ENCODE results near the gene SRI.

The SRI gene

GRCh38 chr7:88254721-88255424 is 35.0 kb upstream of the SRI start:
- Histone ChIP-seq H3K36me3 (ENCODE audit: insufficient read depth, low read length) (no peaks in the 10 kb centered on the region), H3K4me1 (ENCODE audit: control insufficient read depth, insufficient read depth, low read length) (peaks cover 9% of the 10 kb centered on the region), H3K9me3 (replicated peaks; ENCODE audit: low read length) (peaks cover 5% of the 10 kb centered on the region), H3K4me3 (ENCODE audit: low read length) (no peak overlapping the region), H3K27me3 (ENCODE audit: control insufficient read depth, insufficient read depth, low read length) (no peaks in the 10 kb centered on the region), H3K4me2 (ENCODE audit: low read length) (no peak overlapping the region), H3K9ac (ENCODE audit: low read depth, low read length) (no peak overlapping the region)

DNA sequence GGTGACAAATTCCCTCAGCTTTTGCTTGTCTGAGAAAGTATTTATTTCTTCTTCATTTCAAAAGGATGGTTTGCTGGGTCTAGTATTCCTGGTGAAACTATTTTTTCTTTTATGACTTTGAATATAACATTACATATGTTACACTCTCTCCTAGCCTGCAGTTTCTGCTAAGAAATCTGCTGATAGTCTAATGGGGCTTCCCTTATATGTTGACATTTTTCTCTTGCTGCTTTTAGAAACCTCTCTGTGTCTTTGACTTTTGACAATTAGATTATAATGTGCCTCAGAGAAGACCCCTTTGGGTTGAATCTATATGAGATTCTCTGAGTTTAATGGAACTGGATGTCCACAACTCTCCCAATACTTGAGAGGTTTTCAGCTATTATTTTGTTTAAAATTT is 33.8 kb upstream of the SRI start:
- H3K4me3 ChIP-seq (ENCODE audit: low read length), result no peak overlapping the region
- peaks cover 9% of the 10 kb centered on the region for H3K4me1 ChIP-seq (ENCODE audit: control insufficient read depth, insufficient read depth, low read length)
- no peak overlapping the region for H3K4me2 ChIP-seq (ENCODE audit: low read length)
- H3K27me3 ChIP-seq (ENCODE audit: control insufficient read depth, insufficient read depth, low read length), result no peaks in the 10 kb centered on the region
- H3K36me3 ChIP-seq (ENCODE audit: insufficient read depth, low read length), result no peaks in the 10 kb centered on the region
- H3K9me3 ChIP-seq (replicated peaks; ENCODE audit: low read length), result peaks cover 5% of the 10 kb centered on the region
- H3K9ac ChIP-seq (ENCODE audit: low read depth, low read length), result no peak overlapping the region

DNA sequence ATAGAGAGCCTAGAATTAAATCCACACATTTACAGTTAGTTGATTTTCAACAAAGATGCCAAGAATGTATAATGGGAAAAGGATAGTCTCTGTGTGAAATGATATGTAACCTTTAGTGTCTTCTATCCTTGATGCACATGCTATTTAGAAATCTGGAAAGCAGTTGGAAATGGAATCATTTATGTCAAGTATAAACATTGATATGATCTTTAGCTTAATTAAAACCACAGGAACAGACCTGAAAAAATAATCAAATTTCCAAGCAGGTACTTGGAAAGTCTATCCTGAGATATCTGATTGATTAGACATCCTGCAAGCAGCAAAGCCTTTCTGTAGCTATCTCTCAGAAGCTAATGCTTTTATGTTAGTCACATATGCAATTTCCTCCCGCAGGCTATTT is 24.4 kb upstream of the SRI start:
- no peaks in the 10 kb centered on the region for H3K9me3 ChIP-seq (replicated peaks; ENCODE audit: low read length)
- H3K4me1 ChIP-seq (ENCODE audit: control insufficient read depth, insufficient read depth, low read length), result no peaks in the 10 kb centered on the region
- no peak overlapping the region for H3K4me2 ChIP-seq (ENCODE audit: low read length)
- no peaks in the 10 kb centered on the region for H3K27me3 ChIP-seq (ENCODE audit: control insufficient read depth, insufficient read depth, low read length)
- H3K4me3 ChIP-seq (ENCODE audit: low read length), result no peak overlapping the region
- no peaks in the 10 kb centered on the region for H3K36me3 ChIP-seq (ENCODE audit: insufficient read depth, low read length)
- no peak overlapping the region for H3K9ac ChIP-seq (ENCODE audit: low read depth, low read length)

- Histone ChIP-seq H3K36me3 (ENCODE audit: insufficient read depth, low read length) (no peaks in the 10 kb centered on the region), H3K4me2 (ENCODE audit: low read length) (no peak overlapping the region), H3K9ac (ENCODE audit: low read depth, low read length) (no peak overlapping the region)
Observed at GRCh38 chr7:88243345-88243909, 23.6 kb upstream of the SRI start.

GRCh38 chr7:88239852-88240251 is 20.0 kb upstream of the SRI start:
- no peaks in the 10 kb centered on the region for H3K9me3 ChIP-seq (replicated peaks; ENCODE audit: low read length)
- no peak overlapping the region for H3K4me3 ChIP-seq (ENCODE audit: low read length)
- H3K4me2 ChIP-seq (ENCODE audit: low read length), result no peak overlapping the region
- H3K4me1 ChIP-seq (ENCODE audit: control insufficient read depth, insufficient read depth, low read length), result no peaks in the 10 kb centered on the region
- no peaks in the 10 kb centered on the region for H3K36me3 ChIP-seq (ENCODE audit: insufficient read depth, low read length)
- no peak overlapping the region for H3K9ac ChIP-seq (ENCODE audit: low read depth, low read length)
- H3K27me3 ChIP-seq (ENCODE audit: control insufficient read depth, insufficient read depth, low read length), result no peaks in the 10 kb centered on the region

More at GRCh38 chr7:88243345-88243909, 23.6 kb upstream of the SRI start:
- H3K4me3 ChIP-seq (ENCODE audit: low read length), result no peak overlapping the region
- no peaks in the 10 kb centered on the region for H3K9me3 ChIP-seq (replicated peaks; ENCODE audit: low read length)
- no peaks in the 10 kb centered on the region for H3K4me1 ChIP-seq (ENCODE audit: control insufficient read depth, insufficient read depth, low read length)
- H3K27me3 ChIP-seq (ENCODE audit: control insufficient read depth, insufficient read depth, low read length), result no peaks in the 10 kb centered on the region

GRCh38 chr7:88233828-88234227 is 14.0 kb upstream of the SRI start:
- no peaks in the 10 kb centered on the region for H3K4me1 ChIP-seq (ENCODE audit: control insufficient read depth, insufficient read depth, low read length)
- H3K4me3 ChIP-seq (ENCODE audit: low read length), result no peak overlapping the region
- no peaks in the 10 kb centered on the region for H3K36me3 ChIP-seq (ENCODE audit: insufficient read depth, low read length)
- H3K27me3 ChIP-seq (ENCODE audit: control insufficient read depth, insufficient read depth, low read length), result no peaks in the 10 kb centered on the region
- H3K9me3 ChIP-seq (replicated peaks; ENCODE audit: low read length), result no peaks in the 10 kb centered on the region
- H3K9ac ChIP-seq (ENCODE audit: low read depth, low read length), result no peak overlapping the region
- no peak overlapping the region for H3K4me2 ChIP-seq (ENCODE audit: low read length)

DNA sequence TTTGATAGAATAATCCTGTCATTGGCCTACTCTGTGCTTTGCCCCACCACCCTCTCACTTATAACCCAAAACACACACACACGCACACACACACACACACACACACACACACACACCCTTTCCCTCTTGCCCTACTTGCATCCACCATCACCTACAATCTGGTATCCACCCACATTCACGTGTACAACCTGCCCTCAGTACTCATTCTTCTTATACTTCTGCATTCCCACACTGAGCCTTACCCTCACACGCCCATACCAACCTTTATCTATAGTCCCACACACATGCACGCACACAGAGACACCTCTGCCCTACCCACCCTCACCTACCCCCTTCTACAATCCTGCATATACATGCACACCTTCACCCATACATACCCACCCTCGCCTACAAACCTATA is 10.8 kb upstream of the SRI start:
- H3K27me3 ChIP-seq (ENCODE audit: control insufficient read depth, insufficient read depth, low read length), result no peaks in the 10 kb centered on the region
- peaks cover 16% of the 10 kb centered on the region for H3K4me1 ChIP-seq (ENCODE audit: control insufficient read depth, insufficient read depth, low read length)
- H3K9ac ChIP-seq (ENCODE audit: low read depth, low read length), result no peak overlapping the region
- no peak overlapping the region for H3K4me2 ChIP-seq (ENCODE audit: low read length)
- H3K4me3 ChIP-seq (ENCODE audit: low read length), result no peak overlapping the region
- no peaks in the 10 kb centered on the region for H3K9me3 ChIP-seq (replicated peaks; ENCODE audit: low read length)
- no peaks in the 10 kb centered on the region for H3K36me3 ChIP-seq (ENCODE audit: insufficient read depth, low read length)

DNA sequence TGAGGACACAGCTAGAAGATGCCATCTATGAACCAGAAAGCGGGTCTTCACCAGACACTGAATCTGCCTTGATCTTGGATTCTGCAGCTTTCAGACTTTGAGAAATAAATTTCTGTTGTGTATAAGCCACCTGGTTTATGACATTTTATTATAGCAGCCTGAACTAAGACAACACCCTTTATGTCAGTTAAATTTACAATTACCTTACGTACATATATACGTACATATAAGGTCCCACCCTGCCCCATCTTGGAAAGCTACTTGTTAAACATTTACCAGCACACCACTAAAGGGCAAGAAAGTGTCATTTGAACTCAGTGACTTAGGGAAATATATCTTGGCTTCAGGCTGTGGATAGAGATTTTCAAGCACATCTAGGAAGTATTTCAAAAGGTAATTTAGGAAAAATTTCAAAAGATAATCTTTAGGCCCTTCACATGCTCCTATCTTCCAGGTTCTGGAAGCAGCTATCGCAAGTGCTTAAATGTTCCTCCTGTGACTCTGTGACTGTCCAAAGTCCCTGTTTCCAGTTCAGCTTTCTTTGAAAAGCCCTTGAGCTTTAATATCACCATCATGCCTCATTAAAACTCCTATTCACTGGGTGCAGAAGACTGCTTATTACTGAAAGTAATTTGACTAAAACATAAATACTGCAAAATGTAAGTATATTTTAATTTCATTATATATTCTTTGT is 9.6 kb upstream of the SRI start:
- Histone ChIP-seq H3K9ac (ENCODE audit: low read depth, low read length) (no peak overlapping the region), H3K4me1 (ENCODE audit: control insufficient read depth, insufficient read depth, low read length) (peaks cover 24% of the 10 kb centered on the region)

DNA sequence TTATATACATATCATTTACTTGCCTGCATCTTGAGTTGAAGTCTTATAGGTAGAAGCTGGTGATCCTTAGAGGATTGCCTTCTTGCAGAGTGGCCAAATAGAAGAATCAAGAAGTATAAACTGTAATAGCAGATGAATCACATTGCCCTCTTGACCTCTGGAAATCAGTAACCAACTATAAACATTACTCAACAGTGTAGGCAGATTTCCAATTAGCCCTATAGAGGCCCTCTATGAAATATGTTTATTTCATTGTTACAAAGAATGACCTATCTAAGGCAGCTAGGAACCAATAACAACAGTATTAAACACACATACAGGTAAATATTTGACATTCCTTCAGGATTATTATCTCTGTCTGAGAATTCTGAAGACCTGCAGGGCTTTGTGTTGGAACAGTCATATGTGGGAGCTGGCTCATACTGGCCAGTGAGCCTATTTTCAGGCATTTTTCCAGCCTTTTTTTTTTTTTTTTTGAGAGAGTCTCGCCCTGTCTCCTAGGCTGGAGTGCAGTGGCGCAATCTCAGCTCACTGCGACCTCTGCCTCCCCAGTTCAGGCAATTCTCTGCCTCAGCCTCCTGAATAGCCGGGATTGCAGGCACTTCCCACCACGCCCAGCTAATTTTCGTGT is 7.2 kb upstream of the SRI start:
- H3K4me1 ChIP-seq (ENCODE audit: control insufficient read depth, insufficient read depth, low read length), result peaks cover 28% of the 10 kb centered on the region
- H3K4me2 ChIP-seq (ENCODE audit: low read length), result peak overlapping the region; percentile 39
- no peaks in the 10 kb centered on the region for H3K9me3 ChIP-seq (replicated peaks; ENCODE audit: low read length)
- H3K9ac ChIP-seq (ENCODE audit: low read depth, low read length), result no peak overlapping the region
- H3K27me3 ChIP-seq (ENCODE audit: control insufficient read depth, insufficient read depth, low read length), result no peaks in the 10 kb centered on the region
- no peaks in the 10 kb centered on the region for H3K36me3 ChIP-seq (ENCODE audit: insufficient read depth, low read length)
- H3K4me3 ChIP-seq (ENCODE audit: low read length), result no peak overlapping the region

More for the DNA sequence above, 9.6 kb upstream of the SRI start:
- Histone ChIP-seq H3K4me2 (ENCODE audit: low read length) (no peak overlapping the region), H3K9me3 (replicated peaks; ENCODE audit: low read length) (no peaks in the 10 kb centered on the region), H3K4me3 (ENCODE audit: low read length) (no peak overlapping the region), H3K36me3 (ENCODE audit: insufficient read depth, low read length) (no peaks in the 10 kb centered on the region), H3K27me3 (ENCODE audit: control insufficient read depth, insufficient read depth, low read length) (no peaks in the 10 kb centered on the region)

- H3K4me1 ChIP-seq (ENCODE audit: control insufficient read depth, insufficient read depth, low read length), result peaks cover 29% of the 10 kb centered on the region
- no peak overlapping the region for H3K9ac ChIP-seq (ENCODE audit: low read depth, low read length)
- H3K9me3 ChIP-seq (replicated peaks; ENCODE audit: low read length), result no peaks in the 10 kb centered on the region
- no peaks in the 10 kb centered on the region for H3K27me3 ChIP-seq (ENCODE audit: control insufficient read depth, insufficient read depth, low read length)
- no peak overlapping the region for H3K4me3 ChIP-seq (ENCODE audit: low read length)
- H3K36me3 ChIP-seq (ENCODE audit: insufficient read depth, low read length), result no peaks in the 10 kb centered on the region
- no peak overlapping the region for H3K4me2 ChIP-seq (ENCODE audit: low read length)
Observed at GRCh38 chr7:88226201-88226600, 6.4 kb upstream of the SRI start.

GRCh38 chr7:88224601-88225275 is 4.9 kb upstream of the SRI start:
- H3K36me3 ChIP-seq (ENCODE audit: insufficient read depth, low read length), result no peaks in the 10 kb centered on the region

More at GRCh38 chr7:88224601-88225275, 4.9 kb upstream of the SRI start:
- Histone ChIP-seq H3K4me2 (ENCODE audit: low read length) (peak overlapping the region; percentile 36), H3K27me3 (ENCODE audit: control insufficient read depth, insufficient read depth, low read length) (no peaks in the 10 kb centered on the region), H3K9ac (ENCODE audit: low read depth, low read length) (no peak overlapping the region), H3K9me3 (replicated peaks; ENCODE audit: low read length) (no peaks in the 10 kb centered on the region), H3K4me1 (ENCODE audit: control insufficient read depth, insufficient read depth, low read length) (peaks cover 35% of the 10 kb centered on the region), H3K4me3 (ENCODE audit: low read length) (no peak overlapping the region)
